ENCODE results near the gene PTER.

The PTER gene

GRCh38 chr10:16459423-16459939 lies 22.7 kb downstream of the PTER start:
- in situ Hi-C loops (cut with MboI; ENCODE audit: low pct_unique_long_range_greater_than_20kb, low sequenced_read_pairs, unreplicated experiment), result no loop called here
- TF ChIP-seq CTCF (IDR thresholded peaks at IDR 0.05; ENCODE audit: extremely low read depth, insufficient read depth, missing control alignments), result no peak
- DNase-seq (ENCODE audit: low spot score), result no peak

GRCh38 chr10:16466001-16466400 lies 29.2 kb downstream of the PTER start:
- in situ Hi-C loops (cut with MboI; ENCODE audit: low pct_unique_long_range_greater_than_20kb, low sequenced_read_pairs, unreplicated experiment), result no loop called here
- no peak for DNase-seq (ENCODE audit: low spot score)
- no peak for TF ChIP-seq CTCF (IDR thresholded peaks at IDR 0.05; ENCODE audit: extremely low read depth, insufficient read depth, missing control alignments)

GRCh38 chr10:16470747-16471146 lies 33.9 kb downstream of the PTER start:
- in situ Hi-C loops (cut with MboI; ENCODE audit: low pct_unique_long_range_greater_than_20kb, low sequenced_read_pairs, unreplicated experiment), result no loop called here
- TF ChIP-seq CTCF (IDR thresholded peaks at IDR 0.05; ENCODE audit: extremely low read depth, insufficient read depth, missing control alignments), result no peak
- no peak for DNase-seq (ENCODE audit: low spot score)

- in situ Hi-C loops (cut with MboI; ENCODE audit: low pct_unique_long_range_greater_than_20kb, low sequenced_read_pairs, unreplicated experiment), result no loop called here
- TF ChIP-seq CTCF (IDR thresholded peaks at IDR 0.05; ENCODE audit: extremely low read depth, insufficient read depth, missing control alignments), result no peak
These were observed 36.0 kb downstream of the PTER start for GRCh38 chr10:16472828-16473227.

GRCh38 chr10:16477757-16478156 lies 40.9 kb downstream of the PTER start:
- no peak for DNase-seq (ENCODE audit: low spot score)
- in situ Hi-C loops (cut with MboI; ENCODE audit: low pct_unique_long_range_greater_than_20kb, low sequenced_read_pairs, unreplicated experiment), result no loop called here
- no peak for TF ChIP-seq CTCF (IDR thresholded peaks at IDR 0.05; ENCODE audit: extremely low read depth, insufficient read depth, missing control alignments)

More at GRCh38 chr10:16472828-16473227, 36.0 kb downstream of the PTER start:
- DNase-seq (ENCODE audit: low spot score), result no peak

GRCh38 chr10:16478801-16479200 lies 42.0 kb downstream of the PTER start:
- TF ChIP-seq CTCF (IDR thresholded peaks at IDR 0.05; ENCODE audit: extremely low read depth, insufficient read depth, missing control alignments), result no peak
- no peak for DNase-seq (ENCODE audit: low spot score)
- in situ Hi-C loops (cut with MboI; ENCODE audit: low pct_unique_long_range_greater_than_20kb, low sequenced_read_pairs, unreplicated experiment), result no loop called here
